Measurements from ENCODE around the gene TMEM239.
"Not testable (repeated sequence)": the region's sequence is repeated elsewhere in the genome, so short reads cannot be mapped to it uniquely, and the experiment has no call there.

The TMEM239 gene

GRCh38 chr20:2804852-2805688 is 11.1 kb upstream of the TMEM239 start:
- no peak for TF ChIP-seq CTCF (IDR thresholded peaks at IDR 0.05; ENCODE audit: poor library complexity, severe bottlenecking)
- no peak for ATAC-seq (ENCODE audit: low read depth)
- H3K27me3 ChIP-seq (ENCODE audit: insufficient read depth, poor library complexity, severe bottlenecking): peaks cover 33% of the 10 kb centered on the region
- no peak overlapping the region for H3K27ac ChIP-seq (ENCODE audit: poor library complexity, severe bottlenecking)
- no peaks in the 10 kb centered on the region for H3K36me3 ChIP-seq (ENCODE audit: low read depth)
- no peak overlapping the region for H3K4me3 ChIP-seq (ENCODE audit: severe bottlenecking)
- DNase-seq (ENCODE audit: low spot score): no peak
- H3K4me1 ChIP-seq (ENCODE audit: insufficient read depth, poor library complexity, severe bottlenecking): no peaks in the 10 kb centered on the region
- H3K9me3 ChIP-seq (ENCODE audit: severe bottlenecking): no peaks in the 10 kb centered on the region

- DNase-seq (ENCODE audit: low spot score): no peak
- no peak for TF ChIP-seq CTCF (IDR thresholded peaks at IDR 0.05; ENCODE audit: poor library complexity, severe bottlenecking)
- Histone ChIP-seq H3K9me3 (ENCODE audit: severe bottlenecking) (no peaks in the 10 kb centered on the region), H3K4me1 (ENCODE audit: insufficient read depth, poor library complexity, severe bottlenecking) (no peaks in the 10 kb centered on the region), H3K27ac (ENCODE audit: poor library complexity, severe bottlenecking) (no peak overlapping the region), H3K27me3 (ENCODE audit: insufficient read depth, poor library complexity, severe bottlenecking) (peaks cover 26% of the 10 kb centered on the region), H3K4me3 (ENCODE audit: severe bottlenecking) (no peak overlapping the region), H3K36me3 (ENCODE audit: low read depth) (no peaks in the 10 kb centered on the region)
- no peak for ATAC-seq (ENCODE audit: low read depth)
Measured at GRCh38 chr20:2805689-2806350, 10.3 kb upstream of the TMEM239 start.

- H3K27ac ChIP-seq (ENCODE audit: poor library complexity, severe bottlenecking): no peak overlapping the region
- no peaks in the 10 kb centered on the region for H3K36me3 ChIP-seq (ENCODE audit: low read depth)
- H3K4me3 ChIP-seq (ENCODE audit: severe bottlenecking): no peak overlapping the region
- no peaks in the 10 kb centered on the region for H3K9me3 ChIP-seq (ENCODE audit: severe bottlenecking)
- no peak for TF ChIP-seq CTCF (IDR thresholded peaks at IDR 0.05; ENCODE audit: poor library complexity, severe bottlenecking)
- DNase-seq (ENCODE audit: low spot score): no peak
- ATAC-seq (ENCODE audit: low read depth): no peak
- peaks cover 21% of the 10 kb centered on the region for H3K27me3 ChIP-seq (ENCODE audit: insufficient read depth, poor library complexity, severe bottlenecking)
- no peaks in the 10 kb centered on the region for H3K4me1 ChIP-seq (ENCODE audit: insufficient read depth, poor library complexity, severe bottlenecking)
Measured at GRCh38 chr20:2806351-2806701, 9.8 kb upstream of the TMEM239 start.

- H3K27me3 ChIP-seq (ENCODE audit: insufficient read depth, poor library complexity, severe bottlenecking): peaks cover 14% of the 10 kb centered on the region
Measured at GRCh38 chr20:2807019-2807418, 9.1 kb upstream of the TMEM239 start.

GRCh38 chr20:2807929-2808328 is 8.2 kb upstream of the TMEM239 start:
- not testable (repeated sequence) for DNase-seq (ENCODE audit: low spot score); H3K36me3 ChIP-seq (ENCODE audit: low read depth); H3K9me3 ChIP-seq (ENCODE audit: severe bottlenecking); H3K27ac ChIP-seq (ENCODE audit: poor library complexity, severe bottlenecking); H3K4me1 ChIP-seq (ENCODE audit: insufficient read depth, poor library complexity, severe bottlenecking); ATAC-seq (ENCODE audit: low read depth); H3K4me3 ChIP-seq (ENCODE audit: severe bottlenecking); H3K27me3 ChIP-seq (ENCODE audit: insufficient read depth, poor library complexity, severe bottlenecking)

More at GRCh38 chr20:2807019-2807418, 9.1 kb upstream of the TMEM239 start:
- no peak for TF ChIP-seq CTCF (IDR thresholded peaks at IDR 0.05; ENCODE audit: poor library complexity, severe bottlenecking)
- H3K27ac ChIP-seq (ENCODE audit: poor library complexity, severe bottlenecking): no peak overlapping the region
- ATAC-seq (ENCODE audit: low read depth) (no peak), DNase-seq (ENCODE audit: low spot score) (no peak)
- H3K36me3 ChIP-seq (ENCODE audit: low read depth): no peaks in the 10 kb centered on the region
- H3K4me1 ChIP-seq (ENCODE audit: insufficient read depth, poor library complexity, severe bottlenecking): no peaks in the 10 kb centered on the region
- peaks cover 3% of the 10 kb centered on the region for H3K9me3 ChIP-seq (ENCODE audit: severe bottlenecking)
- H3K4me3 ChIP-seq (ENCODE audit: severe bottlenecking): no peak overlapping the region

Measured in RWPE2 (cell line).